HG02938 (cell line): ENCODE measurements around the gene TBC1D3B.
"Not testable (repeated sequence)": the region's sequence is repeated elsewhere in the genome, so short reads cannot be mapped to it uniquely, and the experiment has no call there.

Experiments used
- ATAC-seq: cut with Tn5 transposase; IDR thresholded peaks from one replicate; pipeline ENCODE4 v1.9.1; 2021; ENCODE audit warnings: mild to moderate bottlenecking, moderate library complexity; ENCODE audit not compliant: unreplicated experiment

Gene TBC1D3B

GRCh38 chr17:36182176-36183000, 6.0 kb upstream of the TBC1D3B start:
- no peak for ATAC-seq

GRCh38 chr17:36181446-36182175, 5.2 kb upstream of the TBC1D3B start:
- not testable (repeated sequence) for ATAC-seq

GRCh38 chr17:36168836-36169235, 7.6 kb downstream of the TBC1D3B start:
- not testable (repeated sequence) for ATAC-seq

- no peak for ATAC-seq
Observed at GRCh38 chr17:36153895-36154610, 22.4 kb downstream of the TBC1D3B start.

GRCh38 chr17:36152639-36153120, 23.8 kb downstream of the TBC1D3B start:
- no peak for ATAC-seq

GRCh38 chr17:36151891-36152638, 24.4 kb downstream of the TBC1D3B start:
- ATAC-seq: no peak

GRCh38 chr17:36149296-36149820, 27.1 kb downstream of the TBC1D3B start:
- ATAC-seq: no peak

- ATAC-seq: peak; percentile 68
Observed at GRCh38 chr17:36148559-36149295, 27.7 kb downstream of the TBC1D3B start.

- ATAC-seq: no peak
Observed at GRCh38 chr17:36147601-36148000, 28.8 kb downstream of the TBC1D3B start.

- ATAC-seq: no peak
Observed at GRCh38 chr17:36144981-36145729, 31.3 kb downstream of the TBC1D3B start.

- no peak for ATAC-seq
Observed at GRCh38 chr17:36144014-36144413, 32.4 kb downstream of the TBC1D3B start.

GRCh38 chr17:36142806-36143205, 33.6 kb downstream of the TBC1D3B start:
- ATAC-seq: no peak

GRCh38 chr17:36142235-36142634, 34.2 kb downstream of the TBC1D3B start:
- no peak for ATAC-seq

GRCh38 chr17:36136439-36136838, 40.0 kb downstream of the TBC1D3B start:
- no peak for ATAC-seq

- ATAC-seq: no peak
Observed at GRCh38 chr17:36136036-36136435, 40.4 kb downstream of the TBC1D3B start.

GRCh38 chr17:36135465-36135864, 41.0 kb downstream of the TBC1D3B start:
- no peak for ATAC-seq

GRCh38 chr17:36133602-36134236, 42.7 kb downstream of the TBC1D3B start:
- no peak for ATAC-seq

- ATAC-seq: no peak
Observed at GRCh38 chr17:36132421-36132831, 44.0 kb downstream of the TBC1D3B start.
